SHP77 (cell line): ENCODE measurements around the gene POLN.

Experiments
- DNase-seq, 2 experiments: peaks; one replicate each; lab custom pipeline; 2025; lab: John Stamatoyannopoulos, UW

POLN gene

DNA sequence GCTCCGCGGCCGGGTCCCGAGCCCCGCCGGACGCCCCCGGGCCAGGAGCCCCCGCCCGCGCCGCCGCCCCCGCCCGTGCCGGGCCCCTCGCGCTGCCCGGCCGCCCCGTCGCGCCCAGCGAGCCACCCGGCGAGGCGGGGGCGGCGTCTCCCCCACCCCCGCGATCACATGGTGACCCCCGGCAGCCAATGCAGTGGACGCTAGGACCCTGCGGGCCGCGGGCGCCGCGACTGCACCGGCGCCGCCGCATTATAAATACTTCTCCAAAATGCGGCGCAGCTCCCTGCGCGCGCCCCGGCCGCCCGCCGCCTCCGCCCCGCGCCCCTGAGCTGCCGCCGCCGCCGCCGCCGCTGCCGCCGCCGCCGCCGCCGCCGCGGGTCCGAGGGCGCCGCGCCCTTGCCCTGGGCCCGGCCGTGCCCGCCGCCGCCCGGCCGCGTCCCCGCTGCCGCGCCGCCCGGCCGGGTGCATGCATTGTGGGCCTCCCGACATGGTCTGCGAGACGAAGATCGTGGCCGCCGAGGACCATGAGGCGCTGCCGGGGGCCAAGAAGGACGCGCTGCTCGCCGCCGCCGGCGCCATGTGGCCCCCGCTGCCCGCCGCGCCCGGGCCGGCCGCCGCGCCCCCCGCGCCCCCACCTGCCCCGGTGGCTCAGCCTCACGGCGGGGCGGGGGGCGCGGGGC is 182.7 kb downstream of the POLN start, which contains the start of gene NAT8L:
NAT8L (plus strand) TSS at position 282 of the 680 bp plus-strand sequence; CDS start at position 467, 185 bp downstream.
- DNase-seq, result peak in 1 of 2 experiments; percentile 8

DNA sequence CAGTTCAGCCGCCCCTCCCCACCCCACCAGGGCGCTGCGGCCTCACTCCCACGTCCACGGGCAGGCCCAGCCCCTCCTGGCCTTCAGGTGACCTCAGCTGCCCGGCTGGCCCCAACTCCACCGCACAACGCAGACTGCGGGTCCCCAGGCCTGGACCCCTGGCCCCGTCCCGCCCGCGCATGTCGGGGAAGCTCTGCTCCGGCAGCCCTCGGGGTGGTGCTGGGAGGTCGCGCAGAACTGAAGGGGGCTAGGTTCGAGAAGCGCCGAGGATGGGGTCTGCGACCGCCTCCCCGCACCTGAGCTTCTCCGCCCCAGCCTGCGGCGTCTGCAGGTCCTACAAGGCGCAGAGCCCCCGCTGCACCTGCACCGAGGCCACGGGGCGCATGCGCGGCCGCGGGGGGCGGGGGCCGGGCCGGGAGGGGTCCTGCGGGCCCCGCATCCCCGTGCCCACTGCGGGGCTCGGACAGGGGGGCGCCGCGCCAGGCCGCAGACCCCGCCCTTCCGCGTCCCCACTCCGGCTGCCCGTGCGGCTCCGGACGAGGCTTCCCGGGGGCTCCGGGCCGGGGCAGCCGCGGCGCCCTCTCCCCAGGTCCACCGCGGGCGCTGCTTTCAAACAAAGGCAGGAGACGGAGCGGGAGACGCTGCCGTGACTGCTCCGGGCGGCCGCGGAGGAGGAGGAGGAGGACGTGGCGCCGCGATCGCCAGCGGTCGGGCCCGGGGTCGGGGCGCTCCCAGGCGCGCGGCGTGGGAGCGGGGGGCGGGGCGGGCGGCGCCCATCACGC is 183.5 kb downstream of the POLN start:
- peak in 1 of 2 experiments; percentile 1 for DNase-seq

DNA sequence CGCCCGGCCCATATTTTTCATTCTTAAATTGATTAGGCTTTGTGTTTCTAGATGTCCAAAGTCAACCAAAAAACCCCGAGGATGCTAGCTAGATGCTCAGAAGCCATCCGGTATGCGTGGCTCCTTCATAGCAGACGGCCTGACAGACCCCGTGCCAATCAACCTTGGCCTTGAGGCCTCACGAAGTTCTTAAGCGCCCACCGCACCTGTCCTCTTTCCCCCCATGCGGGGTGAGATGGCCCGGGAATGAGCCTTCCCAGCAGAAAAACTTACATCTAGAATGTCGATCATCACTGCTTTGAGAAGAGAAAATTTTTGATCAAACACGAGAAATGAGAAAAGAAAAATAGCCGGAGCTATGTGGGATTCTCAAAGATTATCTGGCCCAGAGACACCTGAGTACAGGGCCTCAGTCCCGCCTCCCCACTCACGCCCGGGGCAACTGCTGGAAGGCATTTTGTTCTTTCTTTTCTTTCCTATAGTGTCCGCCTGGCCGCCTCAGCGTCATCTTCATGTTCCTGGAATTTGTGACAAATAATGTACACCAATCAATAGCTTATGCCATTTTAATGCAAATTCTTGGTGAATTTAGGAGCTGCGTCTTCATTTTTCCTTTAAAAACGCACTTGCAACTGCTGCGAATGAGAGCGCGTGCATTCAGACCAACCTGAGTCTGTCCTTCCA is 184.4 kb downstream of the POLN start:
- no peak for DNase-seq

DNA sequence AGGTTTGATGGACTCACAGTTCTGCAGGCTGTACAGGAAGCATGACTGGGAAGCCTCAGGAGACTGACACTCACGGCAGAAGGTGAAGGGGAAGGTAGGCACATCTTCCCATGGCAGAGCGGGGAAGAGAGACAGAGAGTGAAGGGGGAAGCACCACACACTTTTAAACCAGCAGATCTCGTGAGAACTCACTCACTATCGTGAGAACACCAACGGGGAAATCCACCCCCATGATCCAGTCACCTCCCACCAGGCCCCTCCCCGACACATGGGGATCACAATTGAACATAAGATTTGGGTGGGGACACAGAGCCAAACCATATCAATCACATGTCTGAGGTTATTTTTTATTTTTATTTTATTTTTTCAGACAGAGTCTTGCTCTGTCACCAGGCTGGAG is 187.7 kb downstream of the POLN start:
- no peak for DNase-seq

DNA sequence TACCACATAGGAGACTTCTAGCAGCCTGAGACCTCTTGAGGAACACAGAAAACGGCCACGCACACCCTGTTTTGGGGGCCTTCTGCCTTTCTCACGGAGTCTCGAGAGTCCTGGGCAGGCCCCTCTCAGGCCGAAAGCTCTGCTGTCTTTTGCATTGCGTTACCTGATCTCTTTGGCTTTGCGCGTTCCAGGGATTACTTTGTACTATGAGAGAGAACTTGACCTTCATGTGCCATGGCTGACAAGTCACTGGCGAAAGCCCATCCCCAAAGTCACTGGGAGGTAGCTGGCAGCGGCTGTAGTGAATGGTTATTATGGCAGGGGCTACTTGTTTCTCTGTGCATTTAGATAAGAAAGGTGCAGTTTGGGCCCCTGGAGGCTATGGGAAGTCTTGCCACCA is 190.8 kb downstream of the POLN start:
- DNase-seq, result no peak

DNA sequence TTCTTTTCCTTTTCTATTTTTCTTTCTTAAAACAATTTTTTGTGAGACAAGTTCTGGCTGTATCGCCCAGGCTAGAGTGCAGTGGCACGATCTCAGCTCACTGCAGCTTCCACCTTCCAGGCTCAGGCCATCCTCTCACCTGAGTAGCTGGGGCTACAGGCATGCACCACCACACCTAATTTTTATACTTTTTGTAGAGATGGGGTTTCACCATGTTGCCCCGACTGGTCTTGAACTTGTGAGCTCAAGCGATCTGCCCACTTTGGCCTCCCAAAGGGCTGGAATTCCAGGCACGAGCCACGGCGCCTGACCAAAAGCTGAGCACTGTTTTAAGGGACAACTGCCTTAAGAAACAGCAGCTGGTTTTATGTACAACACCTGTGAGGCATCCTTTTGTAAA is 192.1 kb downstream of the POLN start:
- DNase-seq, result no peak

DNA sequence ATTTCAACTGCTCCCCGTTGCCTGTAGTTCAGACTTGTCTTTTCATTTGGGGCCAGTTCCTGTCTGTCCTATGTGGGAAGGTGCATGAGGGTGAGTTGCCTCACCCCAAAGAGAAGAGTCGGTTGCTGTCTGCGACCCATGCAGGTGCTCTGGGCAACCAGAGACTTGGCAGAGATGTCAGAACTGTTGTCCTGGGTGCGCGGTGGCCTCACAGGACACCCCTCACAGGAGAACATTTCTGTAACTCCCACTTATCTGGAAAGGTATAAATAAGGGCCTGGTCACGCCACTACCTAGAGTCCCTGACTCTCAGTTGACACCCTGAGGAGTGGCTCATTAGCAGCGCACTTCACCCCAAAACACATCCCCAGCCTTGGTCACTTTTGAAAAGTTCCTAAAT is 192.5 kb downstream of the POLN start:
- DNase-seq, result no peak

DNA sequence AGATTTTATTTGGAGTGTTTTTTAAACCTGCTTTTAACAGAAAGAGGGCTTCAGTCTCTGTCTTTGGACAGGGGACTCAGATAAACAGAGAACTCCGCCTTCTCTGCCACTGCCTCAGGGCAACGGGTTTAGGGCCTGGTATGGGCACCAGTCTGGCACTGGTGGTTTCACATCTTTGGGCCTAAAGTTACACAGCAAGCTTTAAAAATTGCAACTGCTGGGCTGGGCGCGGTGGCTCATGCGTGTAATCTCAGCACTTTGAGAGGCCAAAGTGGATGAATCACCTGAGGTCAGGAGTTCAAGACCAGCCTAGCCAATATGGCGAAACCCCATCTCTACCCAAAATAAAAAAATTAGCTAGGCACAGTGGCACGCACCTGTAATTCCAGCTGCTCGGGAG is 193.1 kb downstream of the POLN start:
- DNase-seq, result no peak

DNA sequence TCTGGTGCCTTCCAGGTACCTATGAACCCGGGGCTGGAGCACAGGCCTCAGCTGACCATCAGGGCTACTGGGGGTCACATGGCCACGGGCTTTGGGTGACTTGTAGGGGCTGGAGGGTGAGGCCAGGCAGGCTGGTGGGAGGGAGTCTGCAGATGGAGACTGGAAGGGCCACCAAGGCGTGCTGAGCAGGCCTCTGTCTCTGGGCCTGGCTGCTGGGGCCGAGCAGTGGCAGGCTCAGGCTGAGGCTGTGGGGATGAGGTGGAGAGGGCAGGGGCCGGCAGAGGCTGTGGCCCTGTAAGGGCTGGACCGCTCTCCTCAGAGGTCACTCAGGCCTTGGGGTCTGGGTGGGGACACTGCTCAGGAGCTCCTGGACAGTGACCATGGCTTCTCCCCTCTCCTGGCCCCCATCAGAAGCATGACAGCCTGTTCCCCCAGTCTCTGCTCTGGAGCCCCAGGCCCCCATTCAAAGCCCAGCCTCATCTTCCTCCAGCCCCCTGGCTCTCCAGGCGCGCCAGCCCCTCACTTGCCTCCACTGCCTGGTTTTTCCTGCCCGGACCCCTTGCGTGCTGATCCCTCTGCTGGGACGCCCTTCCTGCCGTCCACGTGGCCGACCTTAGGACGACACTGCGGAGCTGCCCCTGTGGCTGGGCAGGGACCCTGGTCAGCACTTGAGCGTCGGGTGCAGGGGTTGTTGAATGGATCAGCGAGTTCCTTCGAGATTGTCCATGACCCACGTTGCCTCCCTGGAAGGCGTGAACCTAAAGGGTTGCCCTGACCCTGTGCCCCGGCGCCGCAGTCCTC is 193.9 kb downstream of the POLN start:
- DNase-seq, result no peak

DNA sequence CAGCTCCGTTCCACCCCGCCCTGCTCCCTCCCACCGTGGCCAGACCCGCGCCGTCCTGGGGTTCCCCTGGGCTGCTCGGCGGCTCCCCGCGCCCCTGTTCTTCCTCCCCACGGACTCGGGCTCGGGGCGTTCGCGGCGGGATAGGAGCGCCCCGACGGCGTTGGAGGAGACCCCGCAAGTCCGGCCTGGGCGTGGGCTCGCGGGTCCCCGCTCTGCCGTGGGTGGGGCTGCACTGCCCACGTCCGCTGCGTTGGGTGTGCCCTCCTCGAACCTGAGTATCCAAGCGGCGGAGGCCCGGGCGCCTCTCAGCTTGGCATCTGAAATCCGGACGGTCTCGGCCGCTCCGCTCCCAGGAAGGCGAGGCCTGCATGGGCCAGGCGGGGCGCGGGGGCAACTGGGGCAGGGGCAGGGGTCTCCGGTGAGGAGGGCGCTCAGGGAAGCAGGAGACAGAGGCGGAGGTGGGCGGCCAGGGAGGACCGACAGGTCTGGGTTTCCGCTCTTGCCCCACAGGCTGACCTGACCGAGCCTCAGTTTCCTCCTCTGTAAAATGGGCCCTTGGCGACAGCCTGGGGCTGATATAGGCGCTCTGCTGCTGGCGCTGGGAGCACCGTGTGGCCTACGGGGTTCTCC is 194.8 kb downstream of the POLN start:
- no peak for DNase-seq

DNA sequence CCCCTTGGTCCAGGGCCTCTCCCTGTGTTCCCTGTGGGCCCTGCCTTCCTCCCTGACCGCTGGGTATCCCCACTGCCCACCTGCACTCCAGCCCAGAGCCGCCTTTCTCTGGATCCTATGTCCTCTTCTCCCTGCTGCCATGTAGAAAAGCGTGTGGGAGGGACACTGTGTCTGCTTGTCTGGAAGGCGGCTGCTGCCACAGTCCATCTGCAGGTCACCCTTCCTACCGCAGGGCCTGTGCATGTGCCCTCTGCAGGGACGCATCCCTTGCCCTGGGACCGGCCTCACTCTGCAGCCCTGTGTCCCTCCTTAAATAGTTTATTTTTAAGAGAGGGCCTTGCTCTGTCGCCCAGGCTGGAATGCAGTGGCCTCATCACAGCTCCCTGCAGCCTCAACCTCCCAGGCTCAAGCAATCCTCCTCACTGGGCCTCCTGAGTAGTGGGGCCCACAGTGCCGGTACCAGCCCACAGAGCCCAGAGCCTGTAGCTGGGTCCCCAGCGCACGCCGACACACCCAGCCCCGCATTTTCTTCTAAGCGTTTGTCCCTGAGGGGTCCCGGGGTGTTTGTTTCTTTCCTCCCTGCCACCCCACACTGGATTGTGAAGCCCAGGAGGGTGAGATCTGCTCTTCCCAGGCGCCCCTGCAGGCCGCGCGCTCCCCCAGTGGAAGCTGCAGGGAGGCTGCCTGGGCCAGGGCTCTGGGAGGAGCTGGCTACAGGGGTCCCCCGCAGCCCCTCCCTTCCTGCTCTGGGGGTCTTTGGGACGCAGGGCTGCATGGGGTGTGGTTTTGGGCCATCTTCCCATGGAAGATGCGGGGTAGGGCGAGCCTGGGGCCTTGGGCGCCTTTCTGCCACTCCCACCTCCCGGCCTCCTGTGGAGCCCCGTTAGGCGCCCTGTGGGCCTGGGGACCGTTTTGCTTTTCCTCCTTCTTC is 195.6 kb downstream of the POLN start:
- DNase-seq, result no peak

DNA sequence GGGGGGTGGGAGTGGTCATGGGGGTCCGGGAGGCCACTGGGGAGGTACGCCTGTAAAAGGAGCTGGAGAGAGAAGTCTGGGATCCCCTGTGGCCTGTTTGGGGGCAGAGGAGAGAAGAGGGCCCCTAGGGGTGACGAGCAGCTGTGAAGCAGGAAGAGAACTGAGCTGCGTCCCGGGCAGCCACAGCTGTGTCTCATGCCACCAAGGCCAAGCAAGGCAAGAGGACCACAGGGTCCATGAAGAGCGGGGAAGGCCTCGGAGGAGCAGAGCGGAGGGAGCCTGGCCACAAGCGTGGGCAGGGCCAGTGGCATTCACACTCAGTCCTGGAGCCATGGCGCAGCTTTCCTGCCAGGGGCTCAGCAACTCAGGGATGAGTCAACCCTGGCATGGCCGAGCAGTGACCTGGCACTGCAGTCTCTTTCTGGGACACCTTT is 196.4 kb downstream of the POLN start:
- DNase-seq, result no peak

DNA sequence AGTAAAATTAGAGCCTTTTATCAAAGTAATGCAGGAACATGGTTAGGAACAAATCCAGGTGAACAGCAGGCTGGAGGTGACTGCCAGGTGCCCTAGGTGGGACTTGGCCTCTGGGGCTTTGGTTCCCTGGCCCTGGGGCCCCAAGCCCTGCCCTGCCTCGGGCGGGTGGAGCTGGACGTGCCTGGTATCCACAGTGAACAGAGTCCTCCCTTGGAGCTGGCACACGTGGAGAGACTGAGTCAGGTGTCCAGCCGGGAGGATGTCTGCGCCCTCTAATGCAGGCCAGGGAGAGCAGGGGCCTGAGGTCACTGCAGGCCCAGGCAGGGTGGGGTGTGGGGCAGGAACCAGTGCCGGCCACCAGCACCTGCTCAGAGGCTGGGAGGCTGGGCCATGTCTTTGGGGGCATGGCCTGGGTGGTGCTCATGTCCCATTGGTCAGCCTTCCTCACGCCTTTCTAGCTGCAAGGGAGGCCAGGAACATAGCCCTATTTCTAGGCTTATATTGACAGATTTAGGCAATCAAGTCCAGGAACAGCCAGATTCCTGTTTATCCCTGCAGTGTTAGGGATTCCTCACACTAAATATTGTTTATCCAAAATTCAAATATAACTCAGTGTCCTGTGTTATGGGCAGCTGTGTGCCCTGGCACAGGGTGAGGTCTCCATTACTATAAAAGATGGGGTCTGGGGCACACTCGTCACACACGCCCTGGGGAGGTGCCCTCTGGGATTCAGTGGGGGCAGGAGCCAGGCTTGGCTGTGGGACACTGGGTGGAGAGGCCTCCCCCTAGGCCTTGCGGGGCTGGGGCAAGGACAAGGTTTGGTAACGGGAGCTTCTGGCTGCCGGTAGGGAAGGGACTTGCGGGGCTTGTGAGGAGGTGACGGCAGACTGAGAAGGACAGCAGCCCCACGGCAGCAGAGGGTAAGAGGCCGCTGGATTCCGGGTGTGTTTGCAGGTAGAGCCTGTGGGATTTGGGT is 197.1 kb downstream of the POLN start:
- DNase-seq, result no peak

DNA sequence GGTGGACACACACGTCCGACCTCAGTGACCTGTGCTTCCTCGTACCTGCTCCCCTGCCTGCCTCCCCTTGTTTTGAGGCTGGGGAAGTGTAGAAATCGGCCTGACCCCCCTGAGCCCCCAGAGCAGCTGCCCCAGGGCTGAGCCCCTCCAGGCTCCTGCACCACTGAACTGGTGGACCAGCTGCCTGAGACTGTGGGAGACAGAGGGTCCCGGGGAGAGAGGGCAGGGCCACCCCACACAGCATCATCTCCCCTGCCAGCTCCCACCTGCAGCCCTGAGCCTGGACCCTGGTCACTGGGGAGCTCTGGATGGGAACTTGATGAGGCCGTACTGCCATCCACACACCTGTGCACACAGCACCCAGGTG is 197.8 kb downstream of the POLN start:
- DNase-seq, result no peak

DNA sequence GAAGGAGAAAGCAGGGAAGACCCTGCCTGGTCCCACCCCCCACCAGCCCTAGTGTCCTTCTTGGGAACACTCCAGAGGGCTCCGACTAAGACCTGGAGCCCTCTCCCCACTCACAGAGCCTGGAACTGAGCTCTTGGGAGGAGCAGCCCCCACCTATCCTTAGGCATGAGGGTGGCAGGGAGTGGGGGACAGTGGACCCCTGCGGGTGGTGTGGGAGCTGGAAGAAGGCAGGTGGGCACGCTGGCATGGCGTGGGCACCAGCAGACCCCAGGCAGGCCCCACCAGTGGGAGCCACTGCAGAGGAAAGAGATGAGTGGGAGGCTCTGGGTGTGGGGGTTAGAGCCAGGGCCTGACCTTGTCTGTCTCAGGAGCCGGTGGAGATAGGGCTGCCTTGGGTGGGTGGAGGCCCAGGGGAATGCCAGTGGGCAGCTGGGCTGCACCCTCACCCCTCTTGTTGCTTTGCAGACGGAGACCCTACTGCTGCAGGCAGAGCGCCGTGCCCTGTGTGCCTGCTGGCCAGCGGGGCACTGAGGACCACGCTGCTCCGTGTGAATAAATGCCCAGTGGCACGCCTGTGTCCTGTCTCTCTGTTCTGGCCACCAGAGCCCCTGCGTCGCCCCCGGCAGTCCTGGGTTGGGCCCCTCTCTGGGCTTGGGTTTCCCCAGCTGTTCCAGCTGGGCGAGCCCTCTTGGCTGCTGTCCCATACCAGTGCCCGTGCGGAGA is 198.4 kb downstream of the POLN start:
- DNase-seq, result no peak

DNA sequence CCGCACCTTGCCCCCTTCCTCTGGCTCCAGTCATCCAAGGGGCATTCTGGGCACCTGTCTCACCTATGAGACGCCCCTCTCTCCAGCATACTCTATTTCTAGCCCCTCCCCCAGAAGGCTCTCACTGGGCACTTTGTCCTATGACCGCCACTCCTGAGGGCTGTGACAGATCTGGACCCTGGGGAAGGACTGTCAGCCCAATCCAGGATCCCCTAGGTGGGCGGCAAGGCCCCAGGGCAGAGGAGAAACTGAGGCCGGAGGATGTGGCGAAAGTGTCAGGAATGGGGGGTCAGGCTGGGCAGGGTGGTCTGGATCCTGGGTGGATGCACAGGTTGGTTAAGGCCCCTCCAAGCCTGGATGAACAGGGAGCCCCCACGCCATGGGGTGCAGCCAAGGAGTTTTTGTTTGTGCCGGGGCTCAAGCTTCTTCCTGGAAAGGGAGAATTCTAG is 198.9 kb downstream of the POLN start:
- DNase-seq, result no peak

DNA sequence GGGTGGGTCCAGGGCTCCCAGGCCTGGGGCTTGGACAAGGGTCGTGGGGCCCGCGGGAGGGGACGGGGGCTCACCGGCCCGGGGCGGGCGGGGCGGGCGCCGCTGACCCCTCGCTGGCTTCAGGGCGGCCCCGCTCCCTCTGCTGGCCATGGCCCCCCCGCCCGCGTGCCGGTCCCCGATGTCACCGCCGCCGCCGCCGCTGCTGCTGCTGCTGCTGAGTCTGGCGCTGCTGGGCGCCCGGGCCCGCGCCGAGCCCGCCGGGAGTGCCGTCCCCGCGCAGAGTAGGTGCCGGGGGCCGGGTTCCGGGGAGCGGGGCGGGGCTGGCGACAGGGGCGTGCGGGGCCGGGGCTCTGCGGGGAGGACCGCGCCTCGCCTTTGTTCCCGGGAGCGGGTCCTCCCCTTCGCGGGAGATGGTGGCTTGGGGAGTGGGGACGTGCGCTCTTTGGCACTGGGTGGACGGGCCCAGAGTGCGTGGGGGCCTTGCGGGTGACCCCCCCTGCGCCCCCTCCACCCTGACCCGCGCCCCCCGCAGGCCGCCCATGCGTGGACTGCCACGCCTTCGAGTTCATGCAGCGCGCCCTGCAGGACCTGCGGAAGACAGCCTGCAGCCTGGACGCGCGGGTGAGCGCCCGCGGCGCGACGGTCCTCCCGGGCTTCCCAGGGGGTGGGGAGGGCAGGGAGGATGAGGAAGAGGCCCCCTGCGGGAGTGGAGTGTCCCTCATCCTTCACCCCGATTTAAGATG is 199.5 kb downstream of the POLN start:
- DNase-seq, result peak in 1 of 2 experiments; percentile 2
